ENCODE data around the gene PRRC2A.

PRRC2A gene

GRCh38 chr6:31643818-31644454 lies 23.4 kb downstream of the PRRC2A start:
- ChIA-PET CTCF (no interaction called here), POLR2A (ENCODE audit: low non-redundant PET) (no interaction called here)
- TF ChIP-seq CTCF (conservative IDR thresholded peaks at IDR 0.05; ENCODE audit: low read depth), result no peak
- H3K27ac ChIP-seq, result no peak overlapping the region; the same call in 1 of the 2 replicates
- DNase-seq (ENCODE audit: low spot score), result no peak

DNA sequence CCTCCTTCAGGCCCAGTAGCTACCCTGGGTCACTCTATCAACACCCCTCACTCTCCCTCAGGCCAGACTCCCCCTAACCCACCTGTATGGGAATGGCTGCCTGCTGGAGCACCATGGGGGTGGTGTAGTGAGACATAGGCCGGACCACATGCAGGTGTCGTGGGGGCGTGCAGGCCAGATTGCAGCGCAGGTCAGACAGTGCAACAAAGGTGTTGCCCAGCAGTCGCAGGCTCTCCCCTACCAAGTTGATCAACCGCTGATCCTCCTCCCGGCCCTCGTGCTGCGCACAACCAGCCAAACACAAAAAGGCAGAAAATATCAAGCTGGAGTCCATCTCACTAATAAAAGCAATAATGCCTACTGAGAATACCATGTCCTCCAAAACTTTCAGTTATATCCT lies 24.8 kb downstream of the PRRC2A start:
- TF ChIP-seq CTCF (conservative IDR thresholded peaks at IDR 0.05; ENCODE audit: low read depth), result no peak
- H3K27ac ChIP-seq, result no peak overlapping the region
- ChIA-PET POLR2A (ENCODE audit: low non-redundant PET) (no interaction called here), CTCF (interaction anchor here (0.5 kb wide), 1 partner anchor 13 kb away, joined by 5 read pairs; no protein-coding TSS in a partner anchor)
- DNase-seq (ENCODE audit: low spot score), result no peak

- POLR2A ChIA-PET (ENCODE audit: low non-redundant PET), result interaction anchor here (0.6 to 1.6 kb wide), 6 partner anchors 12 to 61 kb away, joined by 3 to 11 read pairs (median 4); partner anchors contain the start of gene GPANK1
- TF ChIP-seq CTCF (conservative IDR thresholded peaks at IDR 0.05; ENCODE audit: low read depth), result no peak
- H3K27ac ChIP-seq, result peak overlapping the region; percentile 96
- DNase-seq (ENCODE audit: low spot score), result peak; percentile 82
- CTCF ChIA-PET, result interaction anchor here (0.7 to 1.0 kb wide), 4 partner anchors 9 to 319 kb away, joined by 3 to 4 read pairs (median 4); partner anchors contain the start of genes C6orf47 and LY6G5C
Measured at GRCh38 chr6:31651602-31652191, 31.2 kb downstream of the PRRC2A start.

- ChIA-PET POLR2A (ENCODE audit: low non-redundant PET) (interaction anchor here (0.7 to 1.6 kb wide), 5 partner anchors 12 to 85 kb away, joined by 3 to 7 read pairs (median 4); partner anchors contain the start of gene GPANK1), CTCF (interaction anchor here (0.6 to 1.4 kb wide), 4 partner anchors 63 to 237 kb away, joined by 3 to 4 read pairs (median 4); partner anchors contain the start of gene ATP6V1G2)
- TF ChIP-seq CTCF (conservative IDR thresholded peaks at IDR 0.05; ENCODE audit: low read depth), result no peak
- DNase-seq (ENCODE audit: low spot score), result peak; percentile 78
- peak overlapping the region; percentile 96 for H3K27ac ChIP-seq
Measured at GRCh38 chr6:31652925-31653724, 32.6 kb downstream of the PRRC2A start.

DNA sequence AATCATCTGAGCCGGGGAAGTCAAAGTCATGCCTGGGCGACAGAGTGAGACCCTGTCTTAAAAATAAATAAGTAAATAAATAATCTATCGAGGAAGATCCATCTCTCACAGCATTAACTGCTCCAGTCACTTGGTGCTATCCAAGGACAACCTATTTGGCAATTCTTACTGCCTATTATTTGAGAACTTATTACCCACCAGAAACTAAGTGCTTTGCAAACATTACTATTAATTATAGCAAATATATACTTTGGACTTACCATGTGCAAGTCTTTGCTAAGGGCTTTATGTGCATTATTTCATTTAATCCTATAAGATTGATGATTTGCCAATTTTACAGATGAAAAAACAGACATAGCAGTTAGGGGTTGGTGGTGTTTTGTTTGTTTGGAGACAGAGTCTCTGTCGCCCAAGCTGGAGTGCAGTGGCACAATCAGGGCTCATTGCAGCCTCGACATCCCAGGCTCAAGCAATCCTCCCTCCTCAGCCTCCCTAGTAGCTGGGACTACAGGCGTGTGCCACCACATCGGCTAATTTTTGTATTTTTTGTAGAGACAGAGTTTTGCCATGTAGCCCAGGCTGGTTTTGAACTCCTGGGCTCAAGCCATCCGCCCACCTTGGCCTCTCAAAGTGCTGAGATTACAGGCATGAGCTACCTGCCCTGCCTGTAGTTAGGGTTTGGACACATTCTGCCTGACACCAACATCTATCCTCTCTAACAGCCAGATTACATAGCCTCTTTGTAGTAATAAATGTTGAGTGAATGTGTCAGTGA lies 34.2 kb downstream of the PRRC2A start:
- H3K27ac ChIP-seq, result peak overlapping the region; percentile 22
- CTCF ChIA-PET, result no interaction called here
- no peak for DNase-seq (ENCODE audit: low spot score)
- POLR2A ChIA-PET (ENCODE audit: low non-redundant PET), result no interaction called here
- TF ChIP-seq CTCF (conservative IDR thresholded peaks at IDR 0.05; ENCODE audit: low read depth), result no peak
